Left lobe of liver (tissue), 2 donors: ENCODE data around the gene S100A10. TPM values are rescaled to one million over a fixed set of nuclear protein-coding genes. Genes with fewer than 3 reads are reported as not detected.

Source experiments
- ATAC-seq: fragments of 200-7000 bp; cut with Tn5 transposase; one replicate; pipeline ENCODE4 v1.9.1; 2020; ENCODE audit warnings: mild to moderate bottlenecking, moderate library complexity
- DNase-seq: peaks from one replicate; pipeline ENCODE4 v3.0.0-alpha.2; 2020; ENCODE audit warnings: low spot score
- total RNA-seq: library from RNA; stranded (reverse); gene quantifications from one replicate; pipeline ENCODE4 v1.2.1, GENCODE V29; 2021
- donor health status: DM: no; HTN: no; CAD: no; lungs with moderate emphysema.
- donor health status: DM: no; HTN: yes; CAD: no.

S100A10 gene
- total RNA-seq, 1 donor from 2014 or later = 45.0 TPM

DNA sequence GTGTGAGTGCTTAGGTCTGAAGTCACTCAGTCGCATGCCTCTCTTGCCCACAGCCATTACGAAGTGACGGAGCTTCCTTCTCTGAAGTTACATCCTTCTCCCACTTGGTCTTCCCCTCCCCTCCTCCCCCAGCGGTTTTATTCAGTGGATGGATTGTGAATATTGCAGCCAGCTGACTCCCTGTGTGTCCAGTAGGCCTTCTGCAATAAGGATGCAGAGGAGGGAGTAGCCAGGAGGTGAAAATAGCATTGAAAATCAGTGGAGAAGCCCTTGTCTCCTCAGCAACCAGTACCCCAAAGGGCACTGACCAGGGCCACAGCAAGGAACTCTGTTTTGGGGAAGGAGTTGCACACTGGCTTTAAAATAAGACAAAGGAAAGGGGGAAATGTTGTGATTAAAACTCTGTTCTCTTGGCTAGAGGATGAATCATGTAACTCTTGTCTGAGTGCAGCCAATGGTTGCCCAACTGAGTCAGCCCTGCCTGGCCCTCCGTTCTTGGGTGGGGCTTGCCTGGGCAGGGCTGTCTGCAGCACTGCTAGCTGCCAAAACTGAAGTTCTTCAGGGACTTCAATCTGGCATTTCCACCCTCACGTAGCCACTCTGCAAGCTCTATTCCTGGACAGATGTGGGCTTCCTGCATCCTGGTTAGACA lies 4.3 kb downstream of the S100A10 start:
- no peak for ATAC-seq
- DNase-seq = no peak

DNA sequence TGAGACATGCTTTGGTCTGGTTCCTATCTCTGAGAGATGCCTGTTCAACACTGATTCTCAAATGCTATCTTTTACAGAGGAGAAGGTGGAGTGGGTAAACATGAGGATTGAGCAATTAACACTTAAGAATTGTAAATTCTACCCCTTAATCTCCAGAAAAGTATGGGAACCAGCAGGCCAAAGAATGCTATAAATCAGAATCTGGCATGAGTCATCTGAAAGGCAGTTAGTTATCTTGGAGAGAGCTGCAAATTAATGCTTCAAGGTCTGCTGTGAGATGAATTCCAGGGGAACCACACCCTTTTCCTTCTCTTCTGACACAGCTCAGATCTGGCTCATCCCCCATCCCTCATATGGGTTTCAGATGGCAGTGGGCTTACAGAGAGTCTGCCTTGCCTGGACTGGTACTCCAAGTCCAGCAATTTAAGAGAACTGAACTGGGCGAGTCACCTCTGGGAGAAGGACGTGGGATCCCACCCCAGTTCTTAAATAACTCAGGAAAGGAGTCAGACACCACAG lies 5.2 kb downstream of the S100A10 start:
- ATAC-seq = no peak
- DNase-seq = no peak

DNA sequence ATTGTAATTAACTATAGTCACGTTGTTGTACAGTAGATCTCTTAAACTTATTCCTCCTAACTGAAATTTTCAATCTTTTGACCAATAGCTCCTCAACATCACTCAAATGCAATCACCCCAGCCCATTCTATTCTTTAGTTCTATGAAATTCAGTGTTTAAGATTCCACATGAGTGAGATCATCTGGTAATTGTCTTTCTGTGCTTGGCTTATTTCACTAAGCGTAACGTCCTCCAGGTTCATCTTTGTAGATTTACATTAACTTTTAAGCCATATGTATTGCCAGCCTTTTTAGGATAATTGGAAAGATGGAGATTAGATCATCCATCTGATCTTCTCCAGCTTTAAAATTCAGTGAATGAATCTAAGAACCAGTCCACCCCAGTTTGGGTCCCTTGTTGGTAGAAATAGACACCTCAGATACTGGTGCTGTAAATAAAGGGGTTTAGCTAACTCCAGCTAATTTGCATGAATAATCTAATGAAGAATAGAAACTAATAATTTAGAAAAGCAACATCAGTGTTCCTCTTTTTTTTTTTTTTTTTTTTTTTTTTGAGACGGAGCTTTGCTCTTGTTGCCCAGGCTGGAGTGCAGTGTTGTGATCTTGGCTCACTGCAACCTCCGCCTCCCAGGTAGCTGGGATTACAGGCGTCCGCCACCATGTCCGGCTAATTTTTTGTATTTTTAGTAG lies 7.0 kb downstream of the S100A10 start:
- no peak for ATAC-seq

DNA sequence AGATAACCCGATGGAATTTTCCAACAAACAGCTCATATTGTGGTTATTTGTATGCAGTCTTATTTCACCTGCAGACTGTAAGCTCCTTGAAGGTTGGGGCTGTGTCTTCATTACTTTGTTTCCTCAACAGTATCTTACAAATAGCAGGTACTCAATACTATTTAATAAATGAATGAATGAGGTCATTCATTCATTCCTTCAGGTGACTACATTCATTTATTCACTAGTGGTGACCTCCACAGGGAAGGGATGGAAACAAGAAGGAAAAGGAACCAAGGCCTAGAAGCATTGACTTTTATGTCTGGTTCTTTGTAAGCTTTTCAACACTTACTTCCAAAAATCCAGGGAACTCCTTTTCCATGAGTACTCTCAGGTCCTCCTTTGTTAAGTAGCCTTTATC lies 7.9 kb downstream of the S100A10 start:
- ATAC-seq (no peak), DNase-seq (no peak)

More for the DNA sequence above, 7.0 kb downstream of the S100A10 start:
- no peak for DNase-seq

DNA sequence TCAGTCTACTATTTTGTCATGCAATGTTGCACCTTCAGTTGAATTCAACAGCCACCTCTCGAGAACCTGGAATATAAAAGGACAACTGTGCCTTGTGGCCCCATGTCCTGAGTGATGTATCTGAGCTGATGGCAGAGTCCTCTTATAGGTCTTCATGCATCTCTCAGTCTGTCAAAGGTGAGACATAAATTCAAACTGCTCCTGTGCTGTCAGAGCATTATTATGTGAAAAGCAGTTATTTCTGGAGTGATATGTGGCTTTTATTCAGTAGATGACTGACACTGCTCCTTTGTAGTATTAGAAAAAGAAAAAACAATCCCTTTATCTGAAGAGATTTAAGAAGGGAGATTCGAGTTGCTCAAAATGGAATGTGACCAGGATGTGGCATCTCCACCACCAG lies 8.4 kb downstream of the S100A10 start:
- DNase-seq (no peak), ATAC-seq (no peak)

DNA sequence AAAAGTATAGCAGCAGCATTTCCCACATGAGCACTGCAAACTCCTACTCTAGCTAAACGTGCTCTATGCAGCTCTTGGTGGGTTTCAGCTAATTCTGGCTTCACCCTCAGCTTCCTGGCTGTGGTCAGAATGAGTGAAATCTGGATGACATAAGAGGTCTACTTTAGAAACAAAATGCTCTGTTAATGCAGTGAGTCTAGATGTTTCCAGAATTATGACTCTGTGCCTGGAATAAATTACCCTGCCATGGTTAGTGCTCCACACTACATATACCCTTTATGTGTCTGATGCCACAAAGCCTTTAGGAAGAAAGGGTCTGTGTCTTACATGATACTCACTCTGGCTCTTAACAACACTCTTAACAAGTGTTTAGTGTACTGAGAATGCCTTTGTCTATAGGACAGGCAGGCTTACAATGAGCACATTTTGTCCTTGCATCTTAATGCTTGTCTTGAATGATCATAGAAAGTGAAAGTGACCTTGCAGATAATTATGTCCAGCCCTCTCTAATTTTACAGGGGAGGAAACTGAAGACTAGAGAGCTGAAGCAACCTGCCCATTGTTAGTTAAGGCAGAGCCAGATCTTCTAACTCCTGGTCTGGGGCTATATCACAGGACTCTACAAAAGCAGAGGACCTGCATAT lies 9.2 kb downstream of the S100A10 start:
- DNase-seq (no peak), ATAC-seq (no peak)

DNA sequence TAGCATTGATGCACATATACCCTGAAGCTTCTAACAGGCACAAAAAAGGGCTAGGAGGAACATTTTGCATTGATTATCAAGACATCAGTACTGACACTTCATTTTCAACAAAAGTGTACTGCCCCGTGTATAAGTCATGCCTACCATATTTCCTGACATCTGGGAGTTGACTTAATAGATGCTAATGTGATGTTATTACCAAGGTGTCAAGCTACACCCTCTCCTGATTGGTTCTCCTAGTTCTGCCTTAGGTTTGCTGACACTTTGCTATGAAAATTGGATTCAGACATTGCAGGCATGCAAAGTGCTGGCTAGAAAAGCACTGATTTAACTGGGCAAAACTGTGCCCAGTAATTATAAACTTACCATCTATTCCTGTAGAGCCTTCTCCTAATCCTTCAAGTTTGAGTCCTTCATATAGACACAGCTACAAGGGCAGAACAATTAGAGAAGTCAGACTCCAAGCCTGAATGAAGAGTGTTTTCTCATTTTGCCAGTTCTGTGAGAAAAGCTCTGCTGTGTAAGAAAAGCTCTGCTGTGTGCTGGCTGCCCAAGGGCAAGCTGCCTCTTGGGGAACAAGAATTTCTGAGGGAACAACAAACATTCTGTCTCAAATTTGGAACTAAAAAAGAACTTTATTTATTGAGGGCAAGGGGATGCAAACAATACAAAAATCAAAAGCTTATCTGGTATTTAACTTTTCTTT lies 11.2 kb downstream of the S100A10 start:
- no peak for ATAC-seq
- no peak for DNase-seq

DNA sequence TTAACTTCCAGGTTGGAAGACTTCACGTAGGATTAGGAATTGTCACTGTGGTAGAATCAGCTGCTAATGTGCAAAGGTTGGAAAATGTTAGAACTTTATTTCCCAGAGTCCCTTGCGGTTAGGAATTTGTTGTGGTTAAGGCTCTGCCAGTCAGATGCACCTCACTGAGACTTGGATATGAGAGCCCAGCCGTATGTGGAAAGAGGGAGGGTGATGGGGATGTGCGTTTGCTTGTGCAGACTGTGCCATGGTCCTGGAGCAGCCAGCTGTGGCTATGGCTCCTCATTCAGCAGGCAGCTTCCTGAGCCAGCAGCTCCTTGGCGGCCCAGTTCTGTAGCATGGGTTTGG lies 12.5 kb downstream of the S100A10 start:
- DNase-seq (no peak), ATAC-seq (no peak)

DNA sequence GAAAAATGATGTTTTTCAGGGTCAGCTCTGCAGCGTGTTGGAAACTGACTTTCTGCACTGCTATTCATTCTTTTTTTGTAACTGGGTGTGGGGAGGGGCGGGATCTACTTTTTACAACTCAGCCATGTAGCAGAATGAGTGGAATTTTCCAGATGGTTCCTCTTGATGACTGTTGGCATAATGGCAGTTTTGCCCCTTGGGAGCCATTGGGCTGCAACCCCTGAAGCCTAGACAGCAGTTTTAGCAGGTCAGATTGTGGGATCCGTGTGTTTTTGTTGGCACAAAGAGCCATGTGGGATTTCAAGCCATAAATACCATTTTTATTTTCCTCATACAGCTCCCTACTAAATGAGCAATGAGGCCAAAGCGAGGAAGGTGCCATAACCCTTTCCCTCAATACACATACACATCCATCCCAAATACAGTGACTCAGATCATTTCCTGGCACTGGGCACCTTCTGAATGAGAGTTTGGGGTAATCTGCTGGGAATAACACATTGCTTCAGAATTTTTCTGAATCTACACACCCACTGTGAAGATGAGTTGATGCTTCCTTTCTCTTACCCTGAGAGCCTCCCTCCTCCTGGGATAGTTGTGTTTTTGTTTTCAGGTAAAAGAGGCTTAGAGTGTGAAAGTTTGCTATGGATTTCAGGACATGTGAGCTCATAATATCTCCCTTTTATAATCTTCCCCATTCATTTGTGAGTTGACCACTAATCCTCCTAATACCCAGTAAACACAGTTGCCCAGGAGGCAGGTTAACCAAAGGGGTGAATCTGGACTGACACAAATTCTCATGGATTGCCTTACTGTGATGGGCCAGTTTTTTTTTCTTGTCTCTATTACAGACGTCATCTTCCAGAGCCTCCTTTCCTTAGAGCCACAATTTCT lies 13.1 kb downstream of the S100A10 start:
- no peak for ATAC-seq

DNA sequence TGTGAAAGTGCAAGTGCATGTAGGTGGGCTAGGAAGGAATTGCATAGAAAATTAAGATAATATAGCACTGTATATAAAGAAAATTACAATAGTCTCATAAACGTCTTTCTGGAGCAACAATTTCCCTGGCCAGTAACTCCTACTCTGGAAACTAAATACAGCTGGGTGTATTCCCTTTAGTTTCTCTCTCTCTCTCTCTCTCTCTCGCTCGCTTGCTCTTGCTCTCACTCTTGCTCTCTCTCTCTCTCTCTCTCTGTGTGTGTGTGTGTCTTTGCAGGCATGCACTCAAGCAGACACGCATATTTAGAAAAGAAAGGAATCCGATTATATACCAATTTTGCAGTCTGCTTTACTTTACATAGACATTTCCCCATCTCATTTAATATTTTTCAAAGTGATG lies 14.7 kb downstream of the S100A10 start:
- ATAC-seq (no peak), DNase-seq (no peak)

More for the DNA sequence above, 13.1 kb downstream of the S100A10 start:
- DNase-seq = no peak

DNA sequence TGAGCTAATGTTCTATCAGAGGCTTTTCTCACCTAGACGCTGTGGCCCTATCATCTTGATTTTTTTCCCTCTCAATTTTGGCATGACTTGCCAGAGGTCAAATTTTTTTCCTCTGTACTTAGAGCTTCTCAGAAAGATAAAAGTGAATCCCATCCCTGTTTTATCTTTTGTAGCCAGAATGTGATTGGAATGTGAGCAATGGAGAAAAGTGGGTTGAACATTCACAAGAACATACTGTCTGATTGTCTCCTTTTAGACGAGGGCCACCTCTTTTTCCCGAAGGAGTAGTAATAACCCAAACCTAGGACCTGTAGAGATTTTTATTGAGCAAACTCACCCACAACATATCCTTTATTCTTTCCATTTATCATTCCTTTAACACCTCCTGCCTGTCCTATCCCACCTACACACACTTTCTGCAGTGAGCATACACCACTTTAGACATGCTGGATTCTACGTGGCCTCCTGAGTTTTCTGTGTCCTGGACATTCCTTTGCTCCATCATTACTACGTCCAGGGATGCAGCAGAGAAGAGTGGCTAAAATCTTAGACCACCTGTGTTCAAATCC lies 15.9 kb downstream of the S100A10 start:
- DNase-seq (no peak), ATAC-seq (no peak)

DNA sequence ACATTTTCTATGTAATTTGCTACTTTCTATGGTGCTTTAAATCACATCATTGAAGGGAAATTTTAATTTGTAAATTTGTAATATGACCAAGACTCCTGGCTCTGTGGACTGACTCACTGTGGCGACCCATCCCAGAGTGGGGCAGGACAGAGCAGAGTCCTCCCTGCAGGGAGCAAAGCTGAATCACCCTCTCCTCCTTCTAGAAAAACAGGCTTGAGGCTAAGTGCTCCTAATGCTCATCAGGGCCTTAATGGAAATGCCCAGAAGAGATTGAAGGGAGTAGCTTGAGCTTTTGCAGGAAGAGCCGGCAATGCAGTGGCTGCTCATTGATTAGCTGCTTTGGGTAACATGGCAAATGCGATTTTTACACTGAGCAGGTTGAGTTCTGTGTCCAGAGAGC lies 16.8 kb downstream of the S100A10 start:
- ATAC-seq = peak; percentile 30

DNA sequence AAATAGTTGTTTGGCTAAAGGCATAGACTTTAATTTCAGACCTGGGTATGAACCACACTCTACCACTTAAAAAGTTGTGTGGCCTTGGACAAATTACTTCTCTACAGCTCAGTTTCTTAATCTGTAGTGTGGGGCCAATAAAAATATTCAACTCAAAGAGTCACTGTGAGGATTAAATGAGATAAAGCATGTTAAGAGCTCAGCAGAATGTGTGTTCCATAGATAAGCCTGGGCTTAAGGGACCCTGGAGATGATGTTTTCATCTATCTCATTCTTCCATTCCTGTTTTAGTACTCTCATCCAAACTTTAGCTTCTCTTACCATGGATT lies 17.7 kb downstream of the S100A10 start:
- ATAC-seq (no peak), DNase-seq (no peak)

More for the DNA sequence above, 16.8 kb downstream of the S100A10 start:
- no peak for DNase-seq

DNA sequence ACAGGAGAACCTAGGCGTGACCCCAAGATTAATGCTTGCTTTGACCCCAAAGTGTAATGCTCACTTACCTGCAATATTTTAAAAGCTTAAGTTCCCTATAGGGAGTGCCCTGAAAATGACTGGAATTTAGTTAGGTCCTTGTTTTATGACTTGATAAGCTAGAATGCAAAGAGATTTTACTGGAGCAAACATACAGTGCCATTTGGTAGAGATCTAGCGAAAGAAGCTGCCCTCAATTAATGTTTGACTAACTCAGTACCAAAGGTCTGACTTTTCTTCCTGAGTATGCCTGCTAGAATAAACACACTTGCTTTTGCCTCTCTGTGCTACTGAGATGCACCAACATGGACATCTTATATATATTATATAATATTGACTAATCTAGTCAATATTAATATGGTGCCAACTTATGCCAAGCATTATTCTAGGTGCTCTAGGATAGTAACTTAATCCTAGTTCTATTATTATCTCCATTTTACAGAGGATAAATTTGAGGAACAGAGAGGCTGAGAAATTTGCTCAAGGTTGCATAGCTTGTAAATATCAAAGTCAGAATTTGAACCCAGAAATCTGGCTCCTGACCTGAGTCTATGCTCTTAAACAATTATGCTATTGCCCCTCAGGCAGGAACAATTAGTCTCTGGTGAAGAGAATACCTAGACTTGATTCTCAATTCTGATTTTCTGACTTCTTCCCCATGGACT lies 18.2 kb downstream of the S100A10 start:
- DNase-seq (no peak), ATAC-seq (peak; percentile 97)

DNA sequence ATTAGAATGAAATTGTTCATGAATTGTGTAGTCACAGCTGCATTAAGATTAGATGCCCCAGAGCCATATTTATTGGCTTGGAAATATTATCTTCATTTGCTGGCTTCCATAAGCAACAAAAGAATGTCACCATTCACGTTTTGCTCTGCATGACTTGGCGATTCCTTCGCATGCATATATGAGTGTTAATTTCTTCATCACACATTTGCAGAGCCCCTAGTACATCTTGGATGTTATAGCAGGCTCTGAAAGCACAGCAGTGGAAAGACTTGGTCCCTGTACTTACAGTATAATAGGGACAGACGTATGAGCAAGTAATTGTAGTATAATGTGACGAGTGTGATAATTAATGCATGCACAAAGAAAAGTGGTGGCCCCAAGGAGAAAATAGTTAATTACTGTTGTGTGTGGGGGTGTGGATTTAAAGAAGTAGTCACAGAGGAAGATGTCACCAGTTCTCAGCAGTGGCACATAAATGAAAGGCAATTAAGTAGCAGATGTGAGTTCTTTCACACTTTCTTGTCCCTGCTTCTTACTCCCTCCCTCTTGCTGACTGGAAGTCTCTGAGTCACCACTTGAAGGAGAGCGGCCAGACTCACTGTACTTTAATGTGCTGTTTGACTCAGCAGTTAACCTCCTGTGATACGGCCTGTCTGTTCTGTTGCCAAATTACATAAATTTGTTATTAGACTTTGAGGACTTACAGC lies 21.0 kb downstream of the S100A10 start:
- ATAC-seq (no peak), DNase-seq (no peak)

DNA sequence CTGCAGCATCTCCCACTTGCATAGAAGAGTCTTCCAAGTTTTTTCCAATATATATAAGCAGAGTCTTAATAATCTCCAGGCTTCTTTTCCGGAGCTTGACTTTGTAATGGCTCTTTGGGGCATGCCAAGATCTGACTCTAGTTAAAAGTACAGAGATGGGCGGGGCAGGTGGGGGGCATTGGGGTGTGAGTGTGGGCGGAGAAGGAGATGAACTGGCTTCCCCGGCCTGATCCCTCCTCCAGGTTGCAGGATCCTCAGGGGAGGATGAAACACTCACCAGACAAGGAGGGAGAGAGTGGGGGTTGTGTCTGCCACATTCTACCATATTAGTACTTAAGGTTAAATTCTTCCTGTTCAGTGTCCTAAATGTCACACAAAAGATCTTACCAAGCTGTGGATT lies 23.0 kb downstream of the S100A10 start:
- no peak for DNase-seq

DNA sequence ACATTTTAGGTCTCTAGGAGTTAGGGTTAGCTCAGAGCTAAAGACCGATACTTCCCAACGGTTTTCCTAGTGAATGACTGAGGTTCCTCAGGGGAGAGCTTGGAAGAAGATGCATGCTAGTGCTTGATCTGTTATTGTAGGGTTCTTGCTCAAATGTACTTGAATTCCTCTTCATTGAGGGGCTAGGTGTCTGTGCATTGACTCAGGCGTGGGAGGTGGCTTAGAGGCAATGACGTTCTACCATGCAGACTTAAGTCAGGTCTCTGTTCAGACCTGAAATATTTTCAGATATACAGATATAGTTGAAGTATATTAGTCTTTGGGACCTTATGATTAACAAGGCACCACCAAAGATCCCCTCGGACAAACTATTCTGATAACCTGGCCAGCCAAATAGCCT lies 23.5 kb downstream of the S100A10 start:
- DNase-seq (no peak), ATAC-seq (no peak)

More for the DNA sequence above, 23.0 kb downstream of the S100A10 start:
- ATAC-seq = no peak

DNA sequence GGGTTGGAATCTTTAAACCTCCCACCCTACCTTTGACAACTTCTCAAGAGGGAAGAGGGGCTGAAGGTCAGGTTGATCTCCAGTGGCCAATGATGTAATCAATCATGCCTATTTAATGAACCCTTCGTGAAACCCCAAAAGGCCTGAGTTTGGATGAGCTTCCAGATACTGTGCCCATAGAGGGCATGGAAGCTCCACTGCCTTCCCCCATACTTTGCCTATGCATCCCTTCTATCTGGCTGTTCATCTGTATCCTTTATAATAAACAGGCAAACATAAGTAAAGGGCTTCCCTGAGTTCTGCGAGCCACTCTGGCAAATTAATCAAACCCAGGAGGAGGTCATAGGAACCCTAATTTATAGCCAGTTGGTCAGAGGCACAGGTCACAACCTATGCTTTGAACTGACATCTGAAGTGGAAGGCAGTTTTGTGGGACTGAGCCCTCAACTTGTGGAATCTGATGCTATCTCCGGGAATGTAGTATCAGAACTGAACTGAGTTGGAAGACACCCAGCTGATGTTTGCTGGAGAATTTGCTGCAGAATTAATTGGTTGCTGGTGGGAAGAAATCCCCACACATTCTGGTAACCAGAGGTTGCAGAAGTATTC lies 24.8 kb downstream of the S100A10 start:
- DNase-seq (no peak), ATAC-seq (no peak)

DNA sequence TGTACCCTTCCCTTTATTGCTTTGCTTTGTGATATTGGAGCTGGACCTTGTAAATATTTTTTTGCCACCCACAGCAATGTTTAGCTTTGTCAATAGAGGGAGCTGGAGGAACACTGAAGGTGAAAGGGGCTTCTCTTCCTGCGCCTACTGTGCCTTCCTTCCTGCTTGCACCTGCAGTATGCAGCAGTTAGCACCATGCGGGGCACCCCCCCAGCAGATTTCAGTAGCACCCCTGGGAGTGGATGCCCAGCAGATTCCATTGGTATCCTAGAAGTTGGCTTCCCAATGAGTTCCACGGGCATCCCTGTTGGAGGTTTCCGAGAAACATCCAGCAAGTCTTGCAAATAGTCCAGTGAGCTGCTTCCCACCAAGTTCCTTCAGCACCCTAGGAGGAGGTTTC lies 25.6 kb downstream of the S100A10 start:
- ATAC-seq = peak; percentile 99
- peak; percentile 53 for DNase-seq
